ENCODE measurements around the gene SEM1.
"Not testable (repeated sequence)": the region's sequence is repeated elsewhere in the genome, so short reads cannot be mapped to it uniquely, and the experiment has no call there.

The SEM1 gene

DNA sequence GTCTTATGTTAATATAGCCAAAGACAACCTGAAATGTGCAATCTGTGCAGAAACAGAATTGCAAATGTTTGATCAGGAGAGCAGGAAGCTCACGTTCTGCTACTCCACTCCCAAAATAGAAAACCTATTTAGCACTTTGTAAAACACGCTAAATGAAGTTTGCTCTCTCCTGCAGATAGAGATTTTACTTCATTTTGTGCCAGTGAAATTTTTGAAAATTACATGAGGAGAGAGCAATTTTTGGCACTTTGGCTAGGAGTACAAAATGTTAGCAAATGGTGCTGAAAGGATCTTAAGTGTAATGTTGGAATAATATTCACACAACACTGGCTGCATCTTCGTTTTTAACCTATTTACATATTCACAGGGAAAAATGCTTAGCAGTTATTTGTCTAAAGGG is 61.9 kb downstream of the SEM1 start:
- DNase-seq (ENCODE audit: low read depth, low spot score), result no peak

DNA sequence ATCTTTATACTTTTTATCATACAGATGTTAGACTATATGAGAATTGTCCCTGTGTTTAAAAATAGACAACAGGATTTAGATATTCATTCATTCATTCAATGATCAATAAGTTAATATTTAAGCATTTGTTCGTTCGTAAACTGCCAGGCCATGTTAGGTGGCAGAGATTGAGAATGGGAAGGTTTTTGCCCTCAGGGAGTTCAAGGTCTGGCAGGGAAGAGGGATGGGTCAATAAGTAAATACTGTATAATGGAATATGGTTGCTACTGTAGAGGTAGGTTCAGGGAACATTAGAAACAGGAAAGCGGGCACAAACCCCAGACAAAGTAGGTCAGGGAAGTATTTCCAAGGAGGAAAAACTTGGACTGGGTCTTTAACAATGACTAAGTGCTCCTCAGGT is 64.6 kb downstream of the SEM1 start:
- H3K4me3 ChIP-seq (ENCODE audit: low read depth, low read length), result no peak overlapping the region
- in situ Hi-C loops (cut with HindIII; ENCODE audit: low sequenced_read_pairs), result no loop called here
- DNase-seq (ENCODE audit: low read depth, low spot score), result no peak
- TF ChIP-seq, protein P1, sequence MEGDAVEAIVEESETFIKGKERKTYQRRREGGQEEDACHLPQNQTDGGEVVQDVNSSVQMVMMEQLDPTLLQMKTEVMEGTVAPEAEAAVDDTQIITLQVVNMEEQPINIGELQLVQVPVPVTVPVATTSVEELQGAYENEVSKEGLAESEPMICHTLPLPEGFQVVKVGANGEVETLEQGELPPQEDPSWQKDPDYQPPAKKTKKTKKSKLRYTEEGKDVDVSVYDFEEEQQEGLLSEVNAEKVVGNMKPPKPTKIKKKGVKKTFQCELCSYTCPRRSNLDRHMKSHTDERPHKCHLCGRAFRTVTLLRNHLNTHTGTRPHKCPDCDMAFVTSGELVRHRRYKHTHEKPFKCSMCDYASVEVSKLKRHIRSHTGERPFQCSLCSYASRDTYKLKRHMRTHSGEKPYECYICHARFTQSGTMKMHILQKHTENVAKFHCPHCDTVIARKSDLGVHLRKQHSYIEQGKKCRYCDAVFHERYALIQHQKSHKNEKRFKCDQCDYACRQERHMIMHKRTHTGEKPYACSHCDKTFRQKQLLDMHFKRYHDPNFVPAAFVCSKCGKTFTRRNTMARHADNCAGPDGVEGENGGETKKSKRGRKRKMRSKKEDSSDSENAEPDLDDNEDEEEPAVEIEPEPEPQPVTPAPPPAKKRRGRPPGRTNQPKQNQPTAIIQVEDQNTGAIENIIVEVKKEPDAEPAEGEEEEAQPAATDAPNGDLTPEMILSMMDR (IDR thresholded peaks at IDR 0.05; ENCODE audit: low read depth, low read length), result no peak

More for the DNA sequence above, 61.9 kb downstream of the SEM1 start:
- no peak overlapping the region for H3K4me3 ChIP-seq (ENCODE audit: low read depth, low read length)
- TF ChIP-seq, protein P1 (IDR thresholded peaks at IDR 0.05; ENCODE audit: low read depth, low read length), result no peak
- in situ Hi-C loops (cut with HindIII; ENCODE audit: low sequenced_read_pairs), result no loop called here

DNA sequence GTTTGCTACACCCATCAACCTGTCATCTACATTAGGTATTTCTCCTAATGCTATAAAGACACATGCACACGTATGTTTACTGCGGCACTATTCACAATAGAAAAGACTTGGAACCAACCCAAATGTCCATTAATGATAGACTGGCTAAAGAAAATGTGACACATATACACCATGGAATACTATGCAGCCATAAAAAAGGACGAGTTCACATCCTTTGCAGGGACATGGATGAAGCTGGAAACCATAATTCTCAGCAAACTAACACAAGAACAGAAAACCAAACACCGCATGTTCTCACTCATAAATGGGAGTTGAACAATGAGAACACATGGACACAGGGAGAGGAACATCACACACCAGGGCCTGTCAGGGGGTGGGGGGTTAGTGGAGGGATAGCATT is 66.2 kb downstream of the SEM1 start:
- in situ Hi-C loops (cut with HindIII; ENCODE audit: low sequenced_read_pairs); DNase-seq (ENCODE audit: low read depth, low spot score); H3K4me3 ChIP-seq (ENCODE audit: low read depth, low read length): not testable (repeated sequence)

DNA sequence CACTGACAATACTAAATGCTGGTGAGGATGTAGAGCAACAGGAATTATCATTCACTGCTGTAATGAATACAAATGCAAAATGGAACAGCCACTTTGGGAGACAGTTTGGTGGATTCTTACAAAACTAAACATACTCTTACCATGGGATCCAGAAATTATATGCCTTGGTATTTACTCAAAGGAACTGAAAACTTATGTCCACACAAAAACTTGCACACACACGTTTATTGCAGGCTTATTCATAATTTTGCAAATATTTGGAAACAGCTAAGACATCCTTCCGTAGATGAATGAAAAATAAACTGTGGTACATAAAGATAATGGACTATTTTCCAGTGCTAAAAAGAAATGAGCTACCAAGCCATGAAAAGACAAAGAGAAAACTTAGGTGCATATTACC is 69.6 kb downstream of the SEM1 start:
- in situ Hi-C loops (cut with HindIII; ENCODE audit: low sequenced_read_pairs), result no loop called here

More for the DNA sequence above, 69.6 kb downstream of the SEM1 start:
- TF ChIP-seq, protein P1 (IDR thresholded peaks at IDR 0.05; ENCODE audit: low read depth, low read length), result no peak
- H3K4me3 ChIP-seq (ENCODE audit: low read depth, low read length), result no peak overlapping the region
- DNase-seq (ENCODE audit: low read depth, low spot score), result no peak

Measured in astrocyte of the spinal cord (primary cell).